NCI-H2107 treated with DMSO at 0.1 percent for 48 hours (cell line): Measurements from ENCODE around the gene SHC3.

Source experiments
- DNase-seq: peaks from one replicate; lab custom pipeline; 2025; ENCODE audit not compliant: unreplicated experiment; lab: John Stamatoyannopoulos, UW

The SHC3 gene

DNA sequence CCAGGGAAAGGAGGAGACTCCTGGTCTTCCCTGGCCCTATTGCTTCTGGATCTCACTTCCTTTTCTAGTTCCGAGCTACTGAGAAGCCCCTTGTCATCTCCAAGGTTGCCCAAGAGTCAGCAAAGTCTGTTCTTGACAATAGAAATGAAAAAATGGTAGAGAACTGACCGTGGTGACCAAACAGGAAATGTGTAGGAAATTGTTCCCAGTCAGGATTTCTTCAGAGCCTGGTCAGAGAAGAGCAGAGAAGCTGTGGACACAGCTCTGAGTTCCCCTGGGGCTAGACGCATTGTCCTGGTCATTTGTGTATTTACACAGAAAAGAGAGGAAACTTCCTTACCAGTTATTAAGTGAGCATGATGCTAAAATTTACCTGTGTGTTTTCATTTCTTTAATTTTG is 151.7 kb downstream of the SHC3 start:
- DNase-seq, result no peak

- DNase-seq, result no peak
These were observed 153.1 kb downstream of the SHC3 start for GRCh38 chr9:89025553-89025952.

GRCh38 chr9:89024727-89025126 is 153.9 kb downstream of the SHC3 start:
- no peak for DNase-seq

- no peak for DNase-seq
These were observed 154.9 kb downstream of the SHC3 start for GRCh38 chr9:89023740-89024139.

DNA sequence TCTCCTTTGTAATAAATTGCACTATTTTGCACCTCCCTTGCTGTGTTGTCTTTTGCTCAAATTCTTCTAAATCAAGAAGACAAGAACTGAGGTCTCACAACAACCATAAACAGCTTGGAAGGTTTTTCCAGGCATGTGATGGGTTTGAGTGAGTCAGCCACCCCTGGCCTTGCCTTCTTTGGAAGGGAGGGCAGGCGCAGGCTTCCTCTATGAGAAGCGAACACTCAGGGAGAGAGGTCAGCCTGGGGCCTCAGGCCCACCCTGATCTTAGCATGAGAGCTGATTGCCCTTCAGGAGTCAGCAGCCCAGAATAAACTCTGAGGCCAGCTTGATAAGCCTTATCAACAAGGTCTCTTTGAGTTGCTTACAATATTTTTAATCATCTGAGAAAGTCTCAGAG is 155.7 kb downstream of the SHC3 start:
- DNase-seq, result no peak

DNA sequence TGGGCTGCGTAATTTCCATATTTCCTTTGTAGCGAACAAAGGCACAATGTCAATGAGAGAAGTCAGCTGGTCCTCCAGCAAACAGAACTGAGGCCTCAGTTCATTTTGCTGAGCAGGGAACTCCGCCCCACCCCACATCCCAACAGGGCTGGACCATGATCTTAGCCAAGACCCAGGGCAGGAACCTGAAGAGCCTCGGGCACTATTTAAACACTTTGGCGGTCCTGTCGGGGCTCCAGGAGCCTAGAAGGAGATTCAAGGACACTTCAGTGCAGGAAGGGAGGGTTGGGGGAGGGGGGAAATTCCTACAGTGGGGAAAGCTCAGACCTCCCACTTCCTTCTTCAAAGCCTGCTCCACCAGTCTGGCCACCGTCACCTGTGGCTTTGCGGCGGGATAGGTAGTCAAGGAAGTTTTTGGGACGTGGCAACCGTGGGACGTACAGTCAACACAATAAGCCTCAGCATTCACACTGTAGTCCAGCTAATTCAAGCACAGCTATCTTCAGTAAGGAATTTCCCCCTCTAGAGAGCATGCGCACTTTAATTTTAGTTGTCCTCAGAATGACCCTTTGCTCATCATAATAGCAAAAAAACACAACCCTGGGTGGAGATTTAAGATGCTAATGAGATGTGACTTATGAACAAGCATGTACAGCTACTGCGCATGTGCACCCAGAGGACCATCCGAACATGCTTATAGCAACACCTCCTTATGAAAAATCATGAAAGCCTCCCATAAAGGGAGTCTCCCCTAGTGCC is 156.4 kb downstream of the SHC3 start:
- no peak for DNase-seq

GRCh38 chr9:89021154-89021803 is 157.3 kb downstream of the SHC3 start:
- no peak for DNase-seq

- no peak for DNase-seq
These were observed 157.9 kb downstream of the SHC3 start for GRCh38 chr9:89020754-89021153.

GRCh38 chr9:89015336-89015735 is 163.3 kb downstream of the SHC3 start:
- DNase-seq, result no peak

DNA sequence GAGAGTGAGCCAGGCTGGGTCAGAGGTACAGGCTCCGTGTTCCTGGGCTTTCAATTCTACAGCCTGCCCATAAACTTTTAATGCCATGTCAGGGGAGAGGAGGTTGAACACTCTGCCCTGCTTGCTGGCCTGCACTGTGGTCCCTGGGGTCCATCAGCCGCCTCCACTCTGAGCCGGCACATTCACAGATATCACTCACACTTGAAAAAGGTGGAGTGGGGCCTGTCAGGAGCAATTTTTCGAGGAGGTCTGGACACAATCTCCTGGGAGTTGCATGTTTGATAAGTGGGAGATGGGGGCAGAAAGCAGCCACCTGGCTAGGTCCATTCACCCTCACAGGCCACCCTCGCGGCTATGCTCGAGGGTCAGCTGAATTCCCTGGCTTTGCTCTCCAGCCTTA is 164.5 kb downstream of the SHC3 start:
- DNase-seq, result no peak

DNA sequence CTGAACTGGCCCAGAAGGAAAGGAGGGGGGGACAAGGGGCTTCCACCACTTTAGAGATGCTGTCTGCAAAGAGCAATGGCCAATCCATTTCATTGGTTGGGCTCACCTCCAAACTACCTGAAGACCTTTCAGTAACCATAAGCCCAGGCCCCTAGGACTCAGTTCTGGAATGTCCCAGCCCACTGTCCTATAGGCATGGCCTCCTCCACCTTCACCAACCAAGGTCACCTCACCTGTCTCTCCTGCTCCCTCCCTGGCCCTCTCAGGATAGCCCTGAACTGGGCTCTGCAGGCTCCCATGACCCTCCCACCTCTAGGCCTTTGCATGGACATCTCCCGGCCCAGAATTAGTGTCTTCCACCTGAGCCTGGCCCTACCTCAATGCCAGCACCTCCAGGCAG is 165.0 kb downstream of the SHC3 start:
- no peak for DNase-seq

DNA sequence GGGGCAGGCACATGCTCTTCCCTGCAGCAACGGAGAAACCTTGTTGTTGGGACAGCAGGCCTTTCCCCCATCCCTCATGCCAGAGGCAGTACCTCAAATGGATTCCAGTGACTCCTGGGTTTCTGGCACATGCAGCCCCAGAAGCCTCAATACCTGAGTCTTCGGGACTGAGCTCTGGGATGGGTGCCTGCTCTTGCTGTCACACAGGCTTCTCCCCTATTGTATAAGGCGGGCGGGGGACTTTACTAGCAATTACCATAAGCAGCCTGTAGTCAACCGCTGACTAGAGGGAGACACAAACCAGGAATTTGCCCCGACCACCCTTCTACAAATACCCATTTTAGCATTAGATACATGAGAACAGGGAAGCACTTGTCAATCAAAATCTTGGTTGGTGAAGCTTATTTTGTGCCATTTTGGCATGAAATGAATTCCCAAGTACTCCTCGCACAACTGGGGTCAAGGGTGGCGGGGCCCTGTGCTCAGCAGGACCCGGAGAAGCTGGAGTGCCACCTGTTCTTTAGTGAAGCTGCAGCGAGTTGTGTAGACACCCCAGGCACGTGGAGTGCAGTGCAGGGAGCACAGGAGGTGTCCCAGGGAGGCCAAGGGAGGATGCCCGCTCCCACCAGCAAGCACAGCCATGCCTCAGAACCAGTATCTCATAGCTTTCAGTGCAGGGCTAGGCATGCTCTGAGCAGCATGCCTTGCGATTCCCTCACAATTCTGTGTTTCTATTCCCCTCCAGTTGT is 166.2 kb downstream of the SHC3 start:
- no peak for DNase-seq

- no peak for DNase-seq
These were observed 166.9 kb downstream of the SHC3 start for GRCh38 chr9:89011683-89012082.

- DNase-seq, result no peak
These were observed 168.0 kb downstream of the SHC3 start for GRCh38 chr9:89010526-89011111.

DNA sequence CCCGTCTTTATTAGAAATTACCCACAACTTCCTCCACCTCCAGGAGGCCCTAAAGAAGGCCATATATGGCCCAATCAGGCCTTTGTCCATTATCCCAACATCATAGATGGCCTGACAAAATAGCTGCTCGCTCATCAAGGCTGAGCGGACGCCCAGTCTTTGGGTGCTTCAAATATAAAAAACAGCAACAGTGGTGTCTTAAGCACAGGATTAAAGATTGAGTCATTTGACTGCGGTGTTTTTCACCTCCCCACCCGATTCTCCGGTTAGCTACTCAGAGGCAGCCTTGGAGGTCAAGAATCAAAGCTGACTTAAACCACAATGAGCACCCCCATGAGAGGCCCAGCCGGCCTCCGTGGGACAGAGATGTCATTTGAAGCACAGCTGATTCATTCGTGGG is 168.6 kb downstream of the SHC3 start:
- DNase-seq, result no peak

- DNase-seq, result no peak
These were observed 169.1 kb downstream of the SHC3 start for GRCh38 chr9:89009546-89009840.

GRCh38 chr9:89008744-89009545 is 169.7 kb downstream of the SHC3 start:
- no peak for DNase-seq

DNA sequence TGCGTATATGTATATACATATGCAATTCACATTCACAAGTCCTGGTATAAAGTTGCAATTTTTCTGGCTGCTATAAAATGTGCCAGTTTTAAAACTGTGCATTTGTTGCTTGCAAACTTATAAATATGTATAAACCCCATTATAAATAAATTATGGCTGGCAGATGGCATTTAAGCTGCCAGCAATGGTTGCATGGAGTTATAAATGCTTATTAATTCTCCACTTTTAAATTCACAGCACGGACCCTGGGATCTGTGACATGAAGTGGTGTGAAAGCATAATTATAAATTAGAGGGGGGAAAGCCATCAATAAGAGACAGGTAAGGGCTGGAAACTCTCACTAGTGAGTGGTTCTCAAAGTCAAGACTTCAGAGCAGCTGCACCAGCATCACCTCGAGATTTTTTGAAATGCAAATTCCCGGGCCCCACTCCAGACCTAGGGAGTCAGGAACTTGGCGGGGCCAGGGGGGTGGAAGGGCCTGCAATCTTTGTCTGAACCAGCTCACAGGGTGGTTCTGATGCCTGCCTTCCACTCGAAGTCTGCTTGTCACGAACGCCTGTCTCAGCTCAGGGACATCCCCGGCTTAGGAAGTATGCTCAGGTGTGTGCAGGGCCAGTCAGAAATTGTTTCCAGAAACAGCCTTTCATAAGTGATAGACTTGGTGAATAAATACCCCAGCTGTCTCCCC is 170.4 kb downstream of the SHC3 start:
- DNase-seq, result no peak

DNA sequence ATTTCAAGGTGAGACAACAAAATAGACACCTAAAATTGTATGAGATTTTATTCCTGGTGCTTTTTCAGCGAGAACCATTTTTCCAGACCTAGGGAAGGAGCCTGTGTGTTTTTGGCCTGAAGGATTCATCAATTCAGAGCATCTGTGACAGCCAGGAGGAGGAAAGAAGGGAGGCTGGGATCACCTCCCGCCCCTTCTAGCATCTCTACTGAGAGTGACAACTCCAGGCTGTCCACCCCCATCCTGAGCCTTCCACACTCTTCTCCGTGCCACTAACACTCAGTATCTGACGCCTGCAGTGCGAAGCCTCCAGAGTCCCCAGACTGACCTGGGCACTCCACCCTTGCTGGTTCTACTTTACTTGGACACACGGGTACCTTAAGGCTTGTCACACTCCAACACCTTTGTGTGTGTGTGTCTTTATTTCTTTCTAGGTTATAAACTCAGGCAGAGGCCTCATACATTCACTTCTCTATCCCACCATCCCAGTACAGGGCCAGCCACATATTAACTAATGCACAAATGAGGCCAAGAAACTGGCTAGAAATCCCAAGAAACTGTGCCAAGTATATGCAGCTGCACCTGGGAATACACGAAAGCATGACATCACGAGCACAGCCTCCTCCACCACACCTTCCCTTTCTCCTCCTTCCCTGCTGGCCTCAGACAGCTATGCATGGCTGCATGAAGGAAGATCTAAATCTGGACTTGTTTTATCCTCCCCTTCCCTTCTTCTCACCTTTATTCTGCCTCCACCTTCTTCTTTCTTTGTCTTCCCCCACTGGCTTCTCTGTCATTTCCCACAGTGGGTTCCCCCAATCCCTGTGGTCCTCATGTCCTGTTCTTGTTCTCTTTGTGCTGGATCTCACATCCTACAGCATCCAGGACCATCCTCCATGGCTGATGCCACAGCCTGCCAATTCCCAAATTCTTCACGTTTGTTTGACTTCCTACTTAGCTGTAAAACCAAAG is 171.3 kb downstream of the SHC3 start:
- DNase-seq, result no peak
